ENCODE data around the gene SOCS3. TPM values are rescaled to one million over a fixed set of nuclear protein-coding genes. Genes with fewer than 3 reads are reported as not detected.
A peak's percentile ranks its signal among the peaks of the same experiment; 100 is the strongest.

SOCS3 gene
- total RNA-seq, 4 donors from 2014 or later: 20.9 to 101 (median 39.5) TPM

DNA sequence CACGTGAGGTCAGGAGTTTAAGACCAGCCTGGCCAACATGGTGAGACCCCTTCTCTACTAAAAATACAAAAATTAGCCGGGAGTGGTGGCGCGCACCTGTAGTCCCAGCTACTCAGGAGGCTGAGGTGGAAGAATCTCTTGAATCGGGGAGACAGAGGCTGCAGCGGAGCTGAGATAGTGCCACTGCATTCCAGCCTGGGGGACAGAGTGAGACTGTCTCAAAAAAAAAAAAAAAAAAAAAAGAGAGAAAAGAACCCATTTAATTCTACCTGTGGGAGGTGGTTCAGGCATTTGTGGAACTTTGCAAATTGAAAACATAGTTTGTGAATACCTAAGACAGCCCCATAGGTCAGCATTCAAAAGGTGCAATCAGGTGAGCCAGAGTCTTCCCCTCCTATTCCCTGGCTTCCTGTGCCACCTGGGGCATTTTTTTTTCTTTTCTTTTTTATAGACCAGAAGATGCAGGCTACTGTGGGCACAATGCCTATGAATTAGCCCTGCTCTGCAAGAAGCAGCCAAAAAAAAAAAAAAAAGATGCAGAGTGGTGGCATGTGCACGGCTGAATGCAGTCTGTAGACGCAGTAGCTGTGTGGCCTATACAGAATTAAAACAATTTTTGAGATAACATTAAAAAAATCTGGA is 9.1 kb upstream of the SOCS3 start:
- Histone ChIP-seq H3K4me1 (peaks cover 0 to 9% of the 10 kb centered on the region in 2 donors), H3K27ac (no peak overlapping the region), H3K9me3 (no peaks in the 10 kb centered on the region), H3K27me3 (no peaks in the 10 kb centered on the region), H3K36me3 (no peaks in the 10 kb centered on the region), H3K4me3 (no peak overlapping the region)
- intact Hi-C loops (cut with DNase I; ENCODE audit: low total_unique reads): no loop called here
- TF ChIP-seq POLR2A (IDR thresholded peaks at IDR 0.05): no peak
- no peak for TF ChIP-seq CTCF (IDR thresholded peaks at IDR 0.05)
- DNase-seq: no peak

GRCh38 chr17:78368348-78368747 is 8.5 kb upstream of the SOCS3 start:
- Histone ChIP-seq H3K27ac (no peak overlapping the region), H3K4me3 (no peak overlapping the region), H3K4me1 (peaks cover 0 to 9% of the 10 kb centered on the region in 2 donors), H3K27me3 (no peaks in the 10 kb centered on the region), H3K9me3 (no peaks in the 10 kb centered on the region), H3K36me3 (no peaks in the 10 kb centered on the region)
- TF ChIP-seq POLR2A (IDR thresholded peaks at IDR 0.05): no peak
- no peak for TF ChIP-seq CTCF (IDR thresholded peaks at IDR 0.05)
- no peak for DNase-seq
- intact Hi-C loops (cut with DNase I; ENCODE audit: low total_unique reads): no loop called here

DNA sequence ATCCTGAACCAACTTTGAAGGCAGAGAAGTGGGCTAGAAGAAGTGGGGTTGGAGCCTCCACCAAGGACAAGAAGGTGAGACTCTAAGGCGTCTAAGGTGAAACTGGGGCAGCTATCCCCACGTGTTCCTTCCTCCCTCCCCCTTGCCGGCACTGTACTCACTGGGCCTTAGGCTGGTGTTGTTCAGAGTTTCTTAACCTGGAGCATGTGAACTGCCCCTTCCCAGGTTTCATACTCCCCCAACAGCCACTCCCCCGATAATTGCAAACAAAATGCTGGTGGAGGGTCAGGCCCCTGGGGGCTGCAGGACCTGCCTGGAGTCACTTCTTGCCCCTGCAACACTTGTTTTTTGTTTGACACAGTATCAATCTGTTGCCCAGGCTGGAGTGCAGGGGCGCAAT is 7.3 kb upstream of the SOCS3 start:
- TF ChIP-seq POLR2A (IDR thresholded peaks at IDR 0.05) (no peak), CTCF (IDR thresholded peaks at IDR 0.05) (no peak)

GRCh38 chr17:78366109-78366848 is 6.4 kb upstream of the SOCS3 start:
- no peak for DNase-seq
- Histone ChIP-seq H3K4me3 (no peak overlapping the region), H3K4me1 (peaks cover 0 to 9% of the 10 kb centered on the region in 2 donors), H3K9me3 (no peaks in the 10 kb centered on the region), H3K27me3 (no peaks in the 10 kb centered on the region), H3K36me3 (no peaks in the 10 kb centered on the region), H3K27ac (peak overlapping the region; percentile 53 to 77)
- no peak for TF ChIP-seq CTCF (IDR thresholded peaks at IDR 0.05)
- TF ChIP-seq POLR2A (IDR thresholded peaks at IDR 0.05): no peak
- intact Hi-C loops (cut with DNase I; ENCODE audit: low total_unique reads): no loop called here

More for the DNA sequence above, 7.3 kb upstream of the SOCS3 start:
- Histone ChIP-seq H3K4me1 (peaks cover 0 to 9% of the 10 kb centered on the region in 2 donors), H3K4me3 (no peak overlapping the region), H3K36me3 (no peaks in the 10 kb centered on the region), H3K9me3 (no peaks in the 10 kb centered on the region), H3K27me3 (no peaks in the 10 kb centered on the region), H3K27ac (no peak overlapping the region)
- no peak for DNase-seq
- intact Hi-C loops (cut with DNase I; ENCODE audit: low total_unique reads): no loop called here

DNA sequence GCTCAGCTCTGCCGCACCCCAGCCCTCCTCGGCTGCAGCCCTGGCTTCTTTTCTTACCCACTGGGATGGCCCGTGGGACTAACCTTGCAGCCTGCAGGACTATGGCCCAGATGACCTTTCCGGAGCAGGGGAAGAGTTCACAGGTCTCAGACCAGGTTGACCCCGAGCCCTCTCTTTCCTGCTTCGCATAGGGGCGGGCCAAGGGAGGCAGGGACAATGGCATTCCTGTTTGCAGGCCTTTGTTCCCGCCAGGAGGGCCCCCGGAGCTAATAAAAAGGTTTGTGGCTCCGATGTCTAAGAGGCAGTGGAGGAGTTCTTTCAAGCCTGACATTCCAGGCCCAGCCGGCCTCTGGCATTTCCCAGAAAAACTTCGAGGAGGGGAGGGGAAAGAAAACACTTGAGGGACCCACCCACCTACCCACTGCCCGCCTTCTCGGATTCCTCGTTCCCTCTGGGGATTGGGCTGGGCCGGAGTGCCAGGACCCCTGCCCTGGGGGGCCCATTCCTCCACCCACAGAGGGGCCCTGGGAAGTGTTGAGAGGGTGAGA is 5.8 kb upstream of the SOCS3 start:
- peaks cover 0 to 9% of the 10 kb centered on the region in 2 donors for H3K4me1 ChIP-seq
- intact Hi-C loops (cut with DNase I; ENCODE audit: low total_unique reads): no loop called here
- peak overlapping the region; percentile 53 to 77 for H3K27ac ChIP-seq
- no peaks in the 10 kb centered on the region for H3K27me3 ChIP-seq
- no peak for DNase-seq
- no peaks in the 10 kb centered on the region for H3K36me3 ChIP-seq
- no peak overlapping the region for H3K4me3 ChIP-seq
- no peaks in the 10 kb centered on the region for H3K9me3 ChIP-seq
- TF ChIP-seq CTCF (IDR thresholded peaks at IDR 0.05): no peak
- TF ChIP-seq POLR2A (IDR thresholded peaks at IDR 0.05): no peak
